ENCODE measurements around the gene NETO1.

NETO1 gene, protein sequence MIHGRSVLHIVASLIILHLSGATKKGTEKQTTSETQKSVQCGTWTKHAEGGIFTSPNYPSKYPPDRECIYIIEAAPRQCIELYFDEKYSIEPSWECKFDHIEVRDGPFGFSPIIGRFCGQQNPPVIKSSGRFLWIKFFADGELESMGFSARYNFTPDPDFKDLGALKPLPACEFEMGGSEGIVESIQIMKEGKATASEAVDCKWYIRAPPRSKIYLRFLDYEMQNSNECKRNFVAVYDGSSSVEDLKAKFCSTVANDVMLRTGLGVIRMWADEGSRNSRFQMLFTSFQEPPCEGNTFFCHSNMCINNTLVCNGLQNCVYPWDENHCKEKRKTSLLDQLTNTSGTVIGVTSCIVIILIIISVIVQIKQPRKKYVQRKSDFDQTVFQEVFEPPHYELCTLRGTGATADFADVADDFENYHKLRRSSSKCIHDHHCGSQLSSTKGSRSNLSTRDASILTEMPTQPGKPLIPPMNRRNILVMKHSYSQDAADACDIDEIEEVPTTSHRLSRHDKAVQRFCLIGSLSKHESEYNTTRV

DNA sequence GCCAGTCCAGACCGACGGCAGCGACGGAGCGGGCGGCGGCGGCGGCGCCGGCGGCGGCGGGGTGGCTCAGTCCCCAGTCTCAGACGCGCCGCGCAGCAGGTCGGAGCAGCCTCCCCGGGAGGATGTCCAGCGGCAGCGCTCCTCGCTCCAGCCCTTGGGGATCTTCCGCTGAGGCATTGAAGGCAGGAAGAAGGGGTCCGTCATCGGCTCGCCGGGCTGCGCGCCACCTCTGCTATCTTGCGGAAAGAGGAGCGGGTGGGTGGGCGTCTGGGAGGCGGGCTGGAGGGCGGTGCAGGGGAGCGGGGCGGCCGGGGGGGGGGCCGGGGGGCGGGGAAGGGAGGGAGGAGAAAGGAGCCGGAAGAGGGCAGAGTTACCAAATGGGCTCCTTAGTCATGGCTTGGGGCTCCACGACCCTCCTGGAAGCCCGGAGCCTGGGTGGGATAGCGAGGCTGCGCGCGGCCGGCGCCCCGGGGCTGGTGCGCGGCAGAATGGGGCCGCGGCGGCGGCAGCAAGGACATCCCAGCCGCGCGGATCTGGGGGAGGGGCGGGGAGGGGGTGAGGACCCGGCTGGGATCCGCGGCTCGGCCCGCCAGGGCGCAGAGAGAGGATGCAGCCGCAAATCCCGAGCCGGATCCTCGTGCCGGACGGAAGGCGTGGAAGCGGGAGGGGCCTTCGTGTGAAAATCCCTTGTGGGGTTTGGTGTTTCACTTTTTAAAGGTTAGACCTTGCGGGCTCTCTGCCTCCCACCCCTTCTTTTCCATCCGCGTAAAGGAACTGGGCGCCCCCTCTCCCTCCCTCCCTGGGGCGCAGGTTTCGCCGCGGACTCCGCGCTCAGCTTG is at the start of gene NETO1:
Gene NETO1, minus strand, starts transcription at position 242 of the 839 bp plus-strand sequence. CDS start 696 bp downstream, outside the sequence.
- DNase-seq: no peak

DNA sequence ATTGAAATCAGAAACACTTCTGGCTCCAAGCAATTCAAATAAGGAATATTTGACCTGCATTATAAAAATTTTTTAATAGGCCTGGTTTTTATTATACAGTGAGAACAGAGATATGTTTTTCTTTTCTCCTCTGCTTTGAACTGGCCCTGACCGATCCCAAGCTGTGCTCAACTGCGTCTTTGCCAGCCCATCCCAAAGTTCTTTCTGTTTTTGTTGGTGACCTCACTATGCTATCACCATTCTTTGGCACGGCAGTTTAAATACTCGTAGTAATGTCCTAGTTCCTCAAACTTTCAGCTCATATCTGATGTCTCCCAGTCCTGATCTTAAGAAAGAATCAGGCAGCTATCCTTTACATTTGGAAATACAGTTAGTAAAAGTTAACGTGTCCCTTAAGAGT is 42.3 kb upstream of the NETO1 start:
- DNase-seq: no peak

DNA sequence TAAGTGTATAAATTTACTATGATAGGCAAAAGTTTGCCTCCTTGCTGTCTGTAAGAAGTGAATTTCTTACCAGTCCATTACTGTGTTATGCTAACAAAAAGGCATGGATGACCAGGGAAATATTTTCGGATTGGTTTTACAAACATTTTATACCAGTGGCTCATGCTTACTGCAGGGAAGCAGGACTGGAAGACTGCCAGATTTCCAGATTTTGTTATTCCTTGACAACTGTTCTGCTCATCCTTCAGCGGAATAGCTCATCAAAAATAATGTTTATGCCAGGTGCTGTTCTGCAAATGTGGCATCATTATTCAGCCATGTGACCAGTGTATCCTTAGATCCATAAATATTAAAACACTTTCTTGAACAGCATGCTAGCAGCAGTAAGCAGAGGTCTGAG is 40.4 kb upstream of the NETO1 start:
- no peak for DNase-seq

DNA sequence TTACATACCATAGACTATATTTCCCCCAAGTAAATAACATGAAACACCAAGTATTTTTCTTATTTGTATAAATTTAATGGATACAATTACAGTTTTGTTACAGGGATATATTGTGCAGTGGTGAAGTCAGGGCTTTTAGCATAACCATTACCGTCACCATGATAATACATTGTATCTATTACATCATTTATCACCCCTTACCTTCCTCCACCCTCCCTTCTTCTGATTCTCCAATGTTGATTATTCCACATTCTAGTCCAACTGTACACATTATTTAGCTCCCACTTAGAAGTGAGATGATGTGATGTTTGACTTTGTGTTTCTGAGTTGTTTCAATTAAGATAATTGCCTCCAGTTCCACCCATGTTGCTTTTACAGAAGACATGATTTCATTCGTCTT is 35.2 kb upstream of the NETO1 start:
- DNase-seq: no peak

DNA sequence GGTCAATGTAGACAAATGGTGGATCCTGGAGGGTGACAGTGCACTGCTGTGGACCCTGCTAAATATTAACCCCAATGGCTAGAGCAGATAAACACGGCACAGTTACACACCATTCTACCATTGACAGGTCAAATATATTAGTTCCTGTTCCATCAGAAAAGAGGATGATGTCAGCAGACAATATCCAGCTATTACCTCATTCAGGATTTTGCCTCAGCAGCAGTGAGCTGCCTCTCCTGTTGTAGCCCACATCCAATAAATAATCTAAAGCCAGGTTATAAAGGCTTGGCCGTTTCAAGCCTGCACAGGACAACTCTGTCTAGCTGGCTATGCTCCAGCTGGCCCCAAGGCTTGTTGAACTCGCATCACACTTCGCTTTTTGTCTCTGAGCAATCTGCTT is 31.6 kb upstream of the NETO1 start:
- no peak for DNase-seq

DNA sequence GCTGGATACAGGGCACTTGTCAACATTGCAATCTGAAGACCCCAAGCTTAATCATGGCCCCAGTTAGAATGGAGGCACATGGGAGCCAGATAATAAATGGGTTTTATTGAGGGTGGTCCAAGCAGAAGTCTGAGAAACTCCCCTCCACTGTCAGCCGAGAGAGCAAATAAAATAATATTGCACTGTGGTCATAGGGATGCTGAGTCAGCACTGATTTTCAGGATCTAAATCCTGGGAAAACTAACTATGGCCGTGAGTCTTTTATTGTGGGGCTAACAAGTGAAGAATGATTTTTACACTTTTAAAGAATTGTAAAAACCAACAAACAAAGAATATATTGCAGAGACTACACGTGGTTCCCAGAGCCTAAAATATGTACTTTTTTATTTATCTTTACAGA is 31.1 kb upstream of the NETO1 start:
- DNase-seq: no peak

DNA sequence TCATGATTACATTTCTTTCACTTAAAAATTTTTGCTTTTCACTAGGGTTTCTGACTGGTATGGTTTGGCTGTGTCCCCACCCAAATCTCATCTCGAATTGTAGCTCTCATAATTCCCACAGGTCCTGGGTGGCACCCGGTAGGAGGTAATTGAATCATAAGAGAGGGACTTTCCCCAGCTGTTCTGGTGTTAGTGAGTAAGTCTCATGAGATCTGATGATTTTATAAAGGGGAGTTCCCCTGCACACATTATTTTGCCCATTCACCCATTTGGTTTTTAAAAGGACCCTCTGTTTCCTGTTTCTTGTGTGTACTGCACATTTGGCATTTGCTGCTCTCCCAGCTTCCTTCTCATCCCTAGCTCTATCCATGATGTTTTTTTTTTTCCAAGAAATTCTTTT is 27.8 kb upstream of the NETO1 start:
- no peak for DNase-seq

DNA sequence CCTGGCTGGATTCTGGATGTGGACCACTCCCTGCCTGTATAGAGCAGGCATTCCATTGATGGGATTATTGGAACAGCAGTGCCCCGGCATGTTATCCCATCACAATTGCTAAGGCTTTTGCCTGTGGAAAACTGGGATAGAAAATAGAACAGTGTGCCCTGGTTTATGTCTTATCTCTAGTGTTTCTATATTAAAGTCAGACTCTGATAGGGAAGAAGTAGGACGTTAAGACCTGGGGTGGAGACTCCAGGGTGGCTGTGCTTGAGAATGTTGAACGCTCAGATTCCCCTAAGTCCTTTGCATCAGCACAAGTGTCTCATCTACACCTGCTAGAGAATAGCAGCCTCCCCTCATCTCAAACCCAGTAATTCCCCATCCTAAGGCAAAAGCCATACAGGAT is 10.8 kb upstream of the NETO1 start:
- no peak for DNase-seq

DNA sequence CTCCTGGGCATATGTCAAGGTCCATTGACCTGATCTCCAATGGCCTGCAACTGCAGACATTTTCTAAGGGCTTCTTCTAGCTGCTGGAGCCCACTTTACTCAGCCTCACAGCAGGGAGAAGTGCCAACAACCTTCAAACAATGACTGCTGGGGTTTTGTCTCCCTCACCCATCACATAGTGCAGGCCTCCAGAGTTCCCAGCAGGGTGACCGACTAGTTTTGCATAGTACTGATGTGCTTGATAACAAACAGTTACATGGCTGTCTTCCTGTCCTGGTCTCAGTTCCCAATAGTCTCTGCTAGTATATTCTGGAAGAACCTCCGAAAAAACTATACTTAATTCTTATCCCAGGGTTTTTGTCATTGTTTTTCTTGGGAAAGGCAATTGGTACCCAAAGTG is 10.4 kb upstream of the NETO1 start:
- no peak for DNase-seq

DNA sequence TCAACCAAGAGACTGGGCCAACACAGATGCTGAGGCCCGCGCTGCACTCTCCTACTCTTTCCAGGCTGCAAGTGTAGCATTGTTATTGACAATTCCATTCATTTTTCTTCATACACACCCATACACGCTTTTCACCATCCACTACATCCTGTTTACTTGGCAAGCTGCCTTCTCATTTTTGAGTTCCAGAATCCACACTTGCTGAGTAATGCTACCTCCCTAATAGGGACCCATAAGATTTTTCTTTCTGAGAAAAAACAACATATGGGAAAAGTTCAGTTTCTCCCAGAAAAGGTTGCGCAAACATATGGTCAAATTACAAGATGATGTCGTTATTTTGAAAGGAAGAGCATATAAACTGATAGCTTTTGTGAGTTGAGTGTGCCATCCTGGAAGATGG is 3.3 kb upstream of the NETO1 start:
- no peak for DNase-seq

DNA sequence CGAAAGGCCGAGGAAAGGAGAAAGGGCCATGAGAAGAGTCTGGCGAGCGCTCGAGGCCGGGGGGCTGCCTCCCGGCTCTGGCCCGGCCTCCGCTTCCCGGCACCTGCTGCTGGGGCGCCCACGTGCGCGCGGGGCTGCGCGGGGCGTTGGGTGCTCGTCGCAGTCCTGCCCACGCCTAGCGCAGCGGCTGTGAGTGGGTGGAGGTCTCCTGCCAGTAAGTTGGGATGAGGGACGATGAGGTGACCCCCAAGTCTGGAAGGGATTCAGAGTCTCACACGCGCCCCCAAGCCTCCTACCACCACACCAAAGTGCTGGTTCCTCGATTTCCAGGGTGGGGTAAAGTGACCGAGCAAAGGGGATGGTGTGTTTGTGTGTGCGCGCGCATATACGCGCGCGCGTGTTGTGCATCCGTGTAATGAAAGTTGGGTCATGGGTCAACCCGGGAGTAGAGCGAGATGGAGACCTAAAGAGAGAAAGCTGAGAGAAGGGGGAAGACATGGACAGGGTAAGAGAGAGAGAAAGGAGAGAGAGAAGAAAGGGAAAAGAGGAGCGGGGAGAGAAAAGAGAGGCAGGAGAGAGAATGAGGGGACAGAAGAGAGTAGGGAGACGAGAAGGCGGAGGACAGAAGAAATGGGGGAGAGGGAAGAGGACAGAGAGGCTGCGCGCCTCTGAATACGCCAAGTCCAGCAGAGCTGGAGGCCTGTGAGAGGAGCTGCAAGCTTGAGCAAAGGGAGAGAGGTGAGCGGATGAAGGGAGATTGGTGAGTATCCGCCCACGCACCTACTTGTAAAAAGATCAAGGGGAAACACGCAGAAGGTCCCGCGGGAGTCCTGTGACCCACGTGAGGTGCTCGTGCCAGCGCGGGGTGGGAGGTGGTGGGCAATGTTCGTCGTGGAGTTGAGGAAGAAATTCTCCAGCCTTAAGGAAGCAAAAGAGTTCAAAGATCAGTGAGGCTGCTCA is 1.7 kb upstream of the NETO1 start:
- DNase-seq: no peak

DNA sequence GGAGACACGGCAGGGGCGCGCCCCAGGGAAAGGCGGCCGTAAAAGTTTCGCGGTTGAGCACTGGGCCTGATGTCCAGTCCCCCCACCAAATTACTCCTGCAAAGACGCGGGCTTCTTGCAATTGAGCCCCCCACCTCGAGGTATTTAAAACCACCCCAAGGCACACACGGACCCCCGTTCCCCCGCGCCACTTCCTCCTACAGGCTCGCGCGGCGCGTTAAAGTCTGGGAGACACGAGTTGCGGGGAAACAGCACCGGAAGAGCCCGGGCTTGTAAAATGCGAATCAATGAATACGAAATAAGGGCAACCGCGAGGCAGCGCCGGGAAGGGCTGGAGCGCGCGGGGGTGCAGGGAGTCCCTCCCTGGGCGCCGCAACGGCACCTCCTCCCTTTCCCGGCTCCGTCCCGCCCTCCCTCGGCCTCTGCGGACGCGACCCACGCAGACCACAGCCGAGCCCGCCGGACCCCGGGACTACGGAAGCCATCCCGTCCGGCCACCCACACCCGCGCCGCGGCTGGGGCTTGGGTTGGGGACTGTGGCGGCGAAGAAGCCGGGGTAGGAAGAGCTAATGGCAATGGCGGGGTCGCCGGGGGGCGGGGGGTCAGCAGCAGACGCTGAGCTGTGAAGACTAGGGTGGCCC is 918 bp upstream of the NETO1 start:
- DNase-seq: no peak

DNA sequence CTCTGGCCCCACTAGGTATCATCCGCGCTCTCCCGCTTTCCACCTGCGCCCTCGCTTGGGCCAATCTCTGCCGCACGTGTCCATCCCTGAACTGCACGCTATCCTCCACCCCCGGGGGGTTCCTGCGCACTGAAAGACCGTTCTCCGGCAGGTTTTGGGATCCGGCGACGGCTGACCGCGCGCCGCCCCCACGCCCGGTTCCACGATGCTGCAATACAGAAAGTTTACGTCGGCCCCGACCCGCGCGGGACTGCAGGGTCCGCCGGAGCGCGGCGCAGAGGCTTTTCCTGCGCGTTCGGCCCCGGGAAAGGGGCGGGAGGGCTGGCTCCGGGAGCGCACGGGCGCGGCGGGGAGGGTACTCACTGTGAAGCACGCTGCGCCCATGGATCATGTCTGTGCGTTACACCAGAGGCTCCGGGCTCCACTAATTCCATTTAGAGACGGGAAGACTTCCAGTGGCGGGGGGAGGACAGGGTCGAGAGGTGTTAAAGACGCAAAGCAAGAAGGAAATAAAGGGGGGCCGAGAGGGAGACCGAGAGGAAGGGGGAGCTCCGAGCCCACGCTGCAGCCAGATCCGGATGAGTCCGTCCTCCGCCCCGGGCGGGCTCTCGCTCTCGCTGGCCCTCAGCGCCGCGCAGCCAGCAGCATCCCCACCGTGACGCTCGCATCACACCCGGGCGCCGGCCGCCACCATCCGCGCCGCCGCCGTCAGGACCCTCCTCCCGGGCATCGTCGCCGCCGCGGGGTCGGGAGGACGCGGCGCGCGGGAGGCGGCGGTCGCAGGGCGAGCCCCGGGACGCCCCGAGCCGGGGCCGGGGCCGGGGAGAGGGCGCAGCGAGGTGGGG is 664 bp downstream of the NETO1 start:
- no peak for DNase-seq

DNA sequence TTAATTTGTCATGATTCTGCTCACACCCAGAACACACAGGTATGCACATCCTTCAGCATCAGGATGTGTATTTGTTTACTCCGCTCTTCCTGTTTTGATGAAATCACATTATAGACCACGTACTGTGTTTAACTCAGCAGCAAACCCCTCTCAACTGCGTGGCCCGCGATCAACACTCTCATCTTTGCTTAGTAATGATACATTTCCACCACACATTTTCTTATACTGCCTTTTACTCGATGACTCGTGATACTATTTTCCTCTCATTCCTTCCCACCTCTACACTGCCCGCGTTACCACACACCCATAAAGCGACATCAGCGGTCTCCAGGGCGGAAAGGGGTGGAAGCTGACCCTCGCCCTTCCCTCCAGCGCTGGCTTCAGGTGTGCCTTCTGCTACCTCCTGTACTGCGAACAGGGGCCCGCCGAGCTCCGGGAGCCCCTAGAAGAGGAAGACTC is 1.3 kb downstream of the NETO1 start:
- DNase-seq: no peak

DNA sequence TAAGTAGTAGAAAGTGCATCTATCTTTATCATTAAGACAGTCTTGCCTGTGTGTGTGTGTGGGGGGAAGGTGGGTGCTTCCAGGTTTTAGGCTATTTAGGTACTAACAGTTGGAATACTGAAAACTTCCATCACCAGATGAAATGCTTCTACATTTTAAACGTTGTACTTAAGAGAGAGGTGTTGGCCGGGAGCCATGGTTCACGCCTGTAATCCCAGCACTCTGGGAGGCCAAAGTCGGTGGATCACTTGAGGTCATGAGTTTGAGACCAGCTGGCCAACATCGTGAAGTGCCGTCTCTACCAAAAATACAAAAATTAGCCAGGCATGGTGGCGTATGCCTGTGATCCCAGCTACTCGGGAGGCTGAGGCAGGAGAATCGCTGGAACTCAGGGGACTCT is 4.0 kb downstream of the NETO1 start:
- no peak for DNase-seq

DNA sequence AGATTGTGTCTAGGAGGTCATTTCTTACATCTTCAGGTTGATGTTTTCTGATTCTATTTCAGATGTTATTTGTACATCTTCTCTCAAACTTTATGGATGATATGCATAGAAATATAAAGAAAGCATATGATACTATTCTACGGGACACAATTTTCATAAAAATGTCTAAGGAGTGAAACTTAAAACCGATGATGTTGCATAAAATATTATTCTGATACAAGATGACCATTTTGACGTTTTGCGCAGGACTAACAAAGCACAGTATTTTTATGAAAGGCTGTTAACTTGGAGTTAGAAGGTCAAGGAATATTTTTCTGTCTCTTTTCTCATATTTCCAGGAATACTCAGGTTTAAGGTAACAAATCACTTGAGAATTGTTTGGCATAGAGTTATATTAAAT is 8.7 kb downstream of the NETO1 start:
- no peak for DNase-seq

DNA sequence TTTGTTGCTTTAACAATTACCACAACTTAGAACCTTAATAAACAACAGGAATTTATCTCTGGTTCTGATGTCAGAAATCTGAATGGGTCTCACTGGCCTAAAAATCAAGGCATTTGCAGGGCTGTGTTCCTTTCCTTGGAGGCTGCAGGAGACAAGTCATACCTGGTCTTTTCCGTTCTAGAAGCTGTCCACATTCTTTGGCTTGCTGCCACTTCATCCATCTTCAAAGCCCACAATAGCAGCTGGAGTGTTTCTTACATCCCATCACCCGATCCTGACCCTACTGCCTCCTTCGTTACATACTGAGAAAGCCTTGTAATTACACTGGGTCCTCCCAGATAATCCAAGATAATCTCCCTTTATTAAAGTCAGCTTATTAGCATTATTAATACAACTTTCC is 18.1 kb downstream of the NETO1 start:
- no peak for DNase-seq

DNA sequence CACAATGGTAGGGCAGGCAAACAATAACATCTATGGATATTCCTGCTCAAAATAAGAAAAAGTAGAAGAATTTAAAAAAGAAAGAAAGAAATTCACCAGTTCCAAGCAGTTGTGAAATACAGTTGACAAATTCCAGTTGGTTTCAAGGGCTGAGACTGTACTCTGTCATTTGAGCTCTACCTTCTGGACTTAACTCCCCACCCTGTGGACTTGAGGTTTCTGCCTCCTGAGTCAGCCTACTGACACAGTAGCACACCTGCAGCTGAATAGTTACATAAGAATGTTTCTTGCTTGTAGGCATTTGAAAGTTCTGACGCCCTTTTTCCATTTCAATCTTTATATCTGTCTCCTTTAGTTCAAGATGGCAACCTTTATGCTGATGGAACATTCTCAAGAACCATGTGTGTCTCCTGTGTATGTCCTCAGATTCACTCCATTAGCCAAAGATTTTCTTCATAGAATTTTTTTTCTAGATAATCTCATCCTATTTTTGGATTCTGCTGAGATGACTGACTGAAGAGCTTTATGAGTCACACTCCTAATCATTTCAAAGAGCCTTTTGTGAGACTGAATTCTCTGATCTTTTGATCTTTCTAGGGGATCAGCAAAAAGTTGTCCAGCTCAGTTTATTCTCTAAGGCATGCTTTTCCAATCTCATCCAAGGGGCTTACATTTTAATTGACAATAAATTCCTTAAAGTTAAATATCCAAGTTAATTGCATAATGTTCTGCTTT is 19.1 kb downstream of the NETO1 start:
- DNase-seq: no peak

DNA sequence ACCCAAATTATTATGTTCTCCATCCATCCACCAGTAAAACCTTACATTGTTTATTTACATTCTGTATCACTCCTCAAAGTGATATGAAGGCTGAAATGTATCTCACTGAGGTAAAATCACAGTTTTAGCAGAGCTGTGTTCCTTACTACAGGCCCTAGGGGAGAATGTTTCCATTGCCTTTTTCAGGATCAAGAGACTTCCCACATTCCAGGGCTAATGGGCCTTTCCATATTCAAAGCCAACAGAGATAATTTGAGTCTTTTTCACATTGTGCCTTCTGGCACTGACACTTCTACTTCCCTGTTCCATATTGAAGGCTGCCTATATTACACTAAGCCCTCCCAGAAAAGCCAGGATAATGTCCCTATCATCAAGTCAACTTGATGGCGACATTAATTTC is 20.0 kb downstream of the NETO1 start:
- no peak for DNase-seq

DNA sequence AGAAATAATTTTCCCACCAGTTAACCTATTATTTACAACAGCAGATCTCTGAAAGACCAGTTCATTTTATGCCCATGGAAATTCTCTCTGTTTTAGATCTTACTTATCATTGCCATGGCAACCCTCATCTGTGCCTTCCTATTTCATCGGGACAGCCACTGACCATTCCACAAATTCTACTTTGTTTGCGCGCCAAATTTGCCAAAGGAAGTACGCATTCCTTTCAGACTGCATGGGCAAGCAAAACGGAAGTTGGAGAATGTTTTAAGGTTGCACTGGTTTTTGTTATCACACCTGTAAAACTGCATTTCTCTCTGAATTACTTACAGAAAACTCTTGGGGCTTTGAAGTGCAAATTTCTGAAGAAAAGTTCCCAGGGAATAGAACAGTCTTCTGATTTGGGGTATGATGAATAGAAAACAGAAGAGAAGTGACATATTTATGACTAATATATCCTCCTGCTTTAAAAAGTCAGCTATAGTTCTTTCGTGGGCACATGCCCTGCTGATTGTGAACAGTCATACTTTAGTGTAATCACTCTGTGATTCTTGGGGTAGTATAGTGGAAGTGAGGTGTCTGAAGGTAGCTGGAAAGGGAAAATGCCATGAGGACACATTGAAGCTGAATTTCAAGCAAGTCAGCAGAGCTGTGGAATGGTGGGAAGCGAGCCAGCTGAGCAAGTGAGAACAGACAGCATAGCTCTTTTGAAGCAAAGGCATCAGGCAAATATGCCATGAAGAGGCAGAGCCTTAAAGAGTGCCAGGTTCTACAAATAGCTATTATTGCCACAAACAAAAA is 20.9 kb downstream of the NETO1 start:
- DNase-seq: no peak
